GF-D8 (cell line): Measurements from ENCODE around the gene SARM1.
"Not testable (repeated sequence)": the region's sequence is repeated elsewhere in the genome, so short reads cannot be mapped to it uniquely, and the experiment has no call there.

Experiments
- DNase-seq: peaks from one replicate; lab custom pipeline; 2025; lab: John Stamatoyannopoulos, UW

Gene SARM1

DNA sequence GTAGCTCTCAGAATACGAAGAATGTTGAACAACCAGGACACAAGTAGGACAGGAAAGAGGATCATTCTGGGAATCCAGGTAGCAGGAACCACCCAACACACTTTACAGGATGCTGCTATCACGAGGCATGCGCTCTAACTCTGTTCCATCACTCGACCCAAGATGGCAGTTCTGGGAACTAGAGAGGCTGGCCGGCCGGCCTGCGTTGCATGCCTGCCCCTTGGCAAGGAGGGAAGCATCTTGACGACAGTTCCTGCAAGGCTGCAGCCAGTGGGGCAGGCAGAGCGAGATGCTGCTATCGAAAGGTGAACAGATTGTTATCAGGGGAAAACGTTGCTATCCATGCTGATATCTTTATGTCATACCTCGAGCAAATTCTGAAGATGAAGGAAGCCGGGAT lies 53.7 kb downstream of the SARM1 start:
- no peak for DNase-seq

- no peak for DNase-seq
These were observed 54.6 kb downstream of the SARM1 start for GRCh38 chr17:28426081-28426519.

- no peak for DNase-seq
These were observed 55.9 kb downstream of the SARM1 start for GRCh38 chr17:28427371-28427770.

DNA sequence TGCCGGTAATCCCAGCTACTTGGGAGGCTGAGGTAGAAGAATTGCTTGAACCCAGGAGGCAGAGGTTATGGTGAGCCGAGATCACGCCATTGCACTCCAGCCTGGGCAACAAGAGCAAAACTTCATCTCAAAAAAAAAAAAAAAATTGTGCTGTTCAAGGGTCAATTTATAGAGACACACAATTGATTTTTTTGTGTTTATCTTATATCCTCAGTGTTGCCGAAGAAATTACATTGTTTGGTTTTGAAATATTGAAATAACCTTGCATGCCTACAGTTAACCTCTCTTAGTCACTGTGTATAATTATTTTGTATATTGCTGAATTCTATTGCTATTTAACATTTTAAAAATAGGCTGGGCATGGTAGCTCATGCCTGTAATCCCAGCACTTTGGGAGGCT lies 56.5 kb downstream of the SARM1 start:
- DNase-seq: not testable (repeated sequence)

- DNase-seq: no peak
These were observed 62.2 kb downstream of the SARM1 start for GRCh38 chr17:28433721-28434120.

GRCh38 chr17:28434326-28434725 lies 62.8 kb downstream of the SARM1 start:
- DNase-seq: not testable (repeated sequence)

GRCh38 chr17:28443901-28444638 lies 72.6 kb downstream of the SARM1 start:
- no peak for DNase-seq

GRCh38 chr17:28446716-28447395 lies 75.4 kb downstream of the SARM1 start:
- DNase-seq: no peak

DNA sequence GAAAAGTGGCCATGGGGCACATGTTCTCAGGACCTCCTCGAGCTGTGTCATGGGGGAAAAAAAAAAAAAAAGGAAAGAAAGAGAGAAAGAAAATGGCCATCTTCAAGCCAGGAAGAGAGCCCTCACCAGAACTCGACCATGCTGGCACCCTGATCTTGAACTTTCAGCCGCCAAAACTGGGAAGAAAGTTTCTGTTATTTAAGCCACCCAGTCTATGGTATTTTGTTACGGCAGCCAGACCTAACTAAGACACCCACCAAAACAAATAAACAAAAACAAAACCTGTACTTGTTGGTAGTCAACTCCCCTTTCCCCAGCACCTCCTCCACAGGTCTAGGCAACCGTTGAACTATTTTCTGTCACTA lies 75.9 kb downstream of the SARM1 start:
- DNase-seq: no peak

GRCh38 chr17:28449859-28450258 lies 78.4 kb downstream of the SARM1 start:
- DNase-seq: no peak
